Measurements from ENCODE around the gene SMC4.

SMC4 gene

GRCh38 chr3:160481856-160482255, 82.4 kb downstream of the SMC4 start:
- no peak for DNase-seq

- DNase-seq: no peak
Observed at GRCh38 chr3:160482796-160483195, 83.3 kb downstream of the SMC4 start.
